IPS-11a (cell line): ENCODE results near the gene DOK4.
A peak's percentile ranks its signal among the peaks of the same experiment; 100 is the strongest.
"Not testable (repeated sequence)": the region's sequence is repeated elsewhere in the genome, so short reads cannot be mapped to it uniquely, and the experiment has no call there.

ENCODE experiments used
- H3K4me3 ChIP-seq: one replicate; pipeline ENCODE4 v1.5.1; 2013; ENCODE audit warnings: low read depth, low read length, control low read depth

Gene DOK4

DNA sequence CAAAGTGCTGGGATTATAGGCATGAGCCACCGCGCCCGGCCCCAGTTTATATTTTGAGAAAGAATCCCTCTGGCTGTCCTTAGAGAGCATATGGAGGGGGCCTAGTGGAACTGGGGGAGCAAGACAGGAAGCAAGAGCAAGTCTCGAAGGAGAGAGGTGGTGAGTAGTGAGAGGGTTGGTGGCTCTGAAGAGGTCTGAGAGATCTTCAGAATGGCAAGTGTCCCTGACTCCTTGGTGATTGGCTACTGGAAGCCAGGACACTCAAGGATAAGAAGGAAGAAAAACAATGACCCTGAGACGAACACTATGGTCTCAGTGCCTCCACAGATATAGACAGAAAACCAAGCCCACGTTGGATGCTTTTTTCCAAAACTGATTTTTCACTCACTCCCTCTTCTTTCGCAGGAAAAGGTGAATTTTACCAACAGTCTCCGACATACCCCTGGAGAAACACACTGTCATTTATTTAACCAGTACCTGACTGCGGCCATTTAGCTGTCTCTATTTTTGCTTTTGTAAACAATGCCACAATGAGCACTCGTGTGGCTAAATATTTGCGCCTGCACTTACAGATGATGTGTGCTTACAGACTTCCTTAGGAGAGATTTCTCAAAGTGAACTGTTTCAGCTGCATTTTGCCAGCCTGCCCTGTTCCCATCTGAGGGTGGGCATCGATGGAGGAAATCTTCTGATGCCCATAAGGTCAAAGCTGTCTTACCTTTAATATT lies 15.9 kb upstream of the DOK4 start:
- H3K4me3 ChIP-seq, result no peak overlapping the region

DNA sequence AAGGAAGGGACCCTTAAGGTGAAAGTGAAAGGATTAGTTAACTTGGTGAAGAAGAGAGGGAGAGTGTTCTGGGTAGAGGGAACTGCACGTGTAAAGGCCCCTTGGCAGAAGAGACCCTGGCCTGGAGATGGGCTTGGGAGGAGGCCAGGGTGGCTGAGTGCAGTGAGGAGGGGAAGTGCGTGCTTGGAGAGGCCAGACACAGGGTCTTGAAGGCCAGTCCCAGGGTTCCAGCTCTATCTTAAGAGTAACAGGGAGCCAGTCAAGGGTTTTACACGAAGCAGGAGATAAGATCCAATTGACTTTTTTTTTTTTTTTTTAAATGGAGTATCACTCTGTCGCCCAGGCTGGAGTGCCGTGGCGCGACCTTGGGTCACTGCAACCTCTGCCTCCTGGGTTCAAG lies 15.2 kb upstream of the DOK4 start:
- no peak overlapping the region for H3K4me3 ChIP-seq

DNA sequence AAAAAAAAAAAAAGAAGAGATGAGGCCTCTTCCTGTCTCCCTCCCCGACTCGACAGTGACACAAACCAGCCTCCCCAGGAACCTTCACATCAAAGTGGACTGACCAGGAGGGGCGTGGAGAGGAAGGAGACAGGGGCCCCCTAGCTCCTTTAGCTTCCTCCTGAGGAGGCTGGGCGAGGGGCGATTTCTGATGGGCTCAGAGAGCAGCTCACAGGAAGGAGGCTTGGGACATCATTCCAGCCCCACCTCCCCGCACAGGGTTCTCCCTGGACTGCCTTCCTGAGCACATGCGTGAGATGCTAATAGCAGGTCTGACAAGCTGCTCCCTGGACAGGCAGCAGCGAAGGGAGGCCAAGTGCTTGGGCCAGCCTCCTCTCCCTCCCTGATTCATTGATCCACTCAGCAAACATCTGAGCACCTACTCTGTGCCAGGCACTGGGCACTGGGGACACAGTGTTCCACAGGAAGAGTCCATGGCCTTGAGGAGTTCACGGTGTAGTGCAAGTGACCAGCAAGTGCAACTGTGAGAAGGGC lies 14.4 kb upstream of the DOK4 start:
- no peak overlapping the region for H3K4me3 ChIP-seq

DNA sequence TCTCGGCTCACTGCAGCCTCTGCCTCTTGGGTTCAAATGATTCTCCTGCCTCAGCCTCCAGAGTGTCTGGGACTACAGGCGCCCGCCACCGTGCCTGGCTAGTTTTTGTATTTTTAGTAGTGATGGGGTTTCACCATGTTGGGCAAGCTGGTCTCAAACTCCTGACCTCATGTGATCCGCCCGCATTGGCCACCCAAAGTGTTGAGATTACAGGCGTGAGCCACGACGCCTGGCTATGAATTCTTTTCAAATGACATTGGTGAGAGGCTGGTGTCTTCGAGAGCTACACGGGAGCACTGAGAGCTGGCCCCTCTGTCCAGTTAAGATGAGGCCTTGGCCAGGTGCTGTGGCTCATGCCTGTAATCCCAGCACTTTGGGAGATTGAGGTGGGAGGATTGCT lies 13.6 kb upstream of the DOK4 start:
- not testable (repeated sequence) for H3K4me3 ChIP-seq

DNA sequence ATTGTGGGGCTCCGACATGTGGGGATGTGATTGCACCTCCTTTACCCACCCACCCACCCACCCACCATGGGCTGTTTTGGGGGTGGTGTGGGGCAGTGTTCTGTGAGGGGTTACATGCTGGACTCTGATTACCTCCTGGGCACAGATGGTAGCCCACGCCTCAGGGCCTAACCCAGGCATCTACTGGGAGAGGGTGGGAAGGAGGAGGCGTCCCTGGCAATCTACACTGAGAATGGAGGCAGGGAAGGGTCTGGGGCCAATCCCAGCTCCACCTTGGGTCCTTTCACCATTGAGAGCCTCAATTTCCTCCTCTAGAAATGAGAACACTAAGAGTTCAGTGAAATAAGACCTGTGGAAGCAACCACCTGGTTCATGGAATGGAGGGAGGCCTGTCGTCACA lies 11.7 kb upstream of the DOK4 start:
- H3K4me3 ChIP-seq, result no peak overlapping the region

DNA sequence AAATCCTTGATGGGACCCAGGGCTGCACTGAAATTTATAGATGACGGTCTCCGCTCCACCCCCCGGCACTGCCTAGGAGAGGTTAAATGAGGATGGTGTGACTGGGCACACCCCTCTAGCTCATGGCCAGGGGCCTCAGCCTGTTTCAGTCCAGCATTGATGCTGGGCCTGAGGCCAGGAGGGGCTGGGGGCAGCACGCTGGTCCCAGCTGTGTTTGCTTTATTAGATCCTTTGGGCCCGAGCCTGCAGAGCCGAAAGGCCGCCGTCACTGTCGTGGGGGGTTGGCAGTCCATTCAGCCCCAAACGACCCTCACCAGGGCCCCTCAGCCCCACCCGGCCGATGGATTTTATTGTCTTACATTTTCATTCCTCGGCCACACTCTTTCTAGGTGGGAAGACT lies 10.8 kb upstream of the DOK4 start:
- no peak overlapping the region for H3K4me3 ChIP-seq

DNA sequence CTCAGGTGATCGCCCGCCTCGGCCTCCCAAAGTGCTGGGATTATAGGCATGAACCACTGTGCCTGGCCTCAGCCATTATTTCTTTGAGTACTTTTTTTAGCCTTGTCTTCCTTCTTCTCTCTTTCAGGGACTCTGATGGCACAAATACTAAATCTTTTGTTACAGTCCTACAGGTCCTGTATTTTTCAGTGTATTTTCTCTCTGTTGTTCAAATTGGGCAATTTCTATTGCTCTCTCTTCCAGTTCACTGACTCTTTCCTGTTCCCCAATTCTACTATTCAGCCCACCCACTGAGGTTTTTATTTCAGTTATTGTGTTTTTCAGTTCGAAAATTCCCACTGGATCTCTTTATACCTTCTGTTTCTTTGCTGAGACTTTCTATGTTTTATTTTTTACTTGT lies 7.5 kb upstream of the DOK4 start:
- H3K4me3 ChIP-seq, result no peak overlapping the region

DNA sequence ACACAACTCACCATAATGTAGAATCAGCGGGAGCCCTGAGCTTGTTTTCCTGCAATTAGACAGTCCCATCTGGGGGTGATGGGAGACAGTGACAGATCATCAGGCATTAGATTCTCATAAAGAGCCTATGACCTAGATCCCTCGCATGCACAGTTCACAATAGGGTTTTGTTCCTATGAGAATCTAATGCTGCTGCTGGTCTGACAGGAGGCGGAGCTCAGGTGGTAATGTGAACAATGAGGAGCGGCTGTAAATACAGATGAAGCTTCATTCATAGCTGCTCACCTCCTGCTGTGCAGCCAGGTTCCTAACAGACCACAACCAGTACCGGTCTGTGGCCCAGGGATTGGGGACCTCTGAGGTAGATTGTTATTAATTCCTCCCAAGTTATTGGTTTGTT lies 2.9 kb upstream of the DOK4 start:
- no peak overlapping the region for H3K4me3 ChIP-seq

DNA sequence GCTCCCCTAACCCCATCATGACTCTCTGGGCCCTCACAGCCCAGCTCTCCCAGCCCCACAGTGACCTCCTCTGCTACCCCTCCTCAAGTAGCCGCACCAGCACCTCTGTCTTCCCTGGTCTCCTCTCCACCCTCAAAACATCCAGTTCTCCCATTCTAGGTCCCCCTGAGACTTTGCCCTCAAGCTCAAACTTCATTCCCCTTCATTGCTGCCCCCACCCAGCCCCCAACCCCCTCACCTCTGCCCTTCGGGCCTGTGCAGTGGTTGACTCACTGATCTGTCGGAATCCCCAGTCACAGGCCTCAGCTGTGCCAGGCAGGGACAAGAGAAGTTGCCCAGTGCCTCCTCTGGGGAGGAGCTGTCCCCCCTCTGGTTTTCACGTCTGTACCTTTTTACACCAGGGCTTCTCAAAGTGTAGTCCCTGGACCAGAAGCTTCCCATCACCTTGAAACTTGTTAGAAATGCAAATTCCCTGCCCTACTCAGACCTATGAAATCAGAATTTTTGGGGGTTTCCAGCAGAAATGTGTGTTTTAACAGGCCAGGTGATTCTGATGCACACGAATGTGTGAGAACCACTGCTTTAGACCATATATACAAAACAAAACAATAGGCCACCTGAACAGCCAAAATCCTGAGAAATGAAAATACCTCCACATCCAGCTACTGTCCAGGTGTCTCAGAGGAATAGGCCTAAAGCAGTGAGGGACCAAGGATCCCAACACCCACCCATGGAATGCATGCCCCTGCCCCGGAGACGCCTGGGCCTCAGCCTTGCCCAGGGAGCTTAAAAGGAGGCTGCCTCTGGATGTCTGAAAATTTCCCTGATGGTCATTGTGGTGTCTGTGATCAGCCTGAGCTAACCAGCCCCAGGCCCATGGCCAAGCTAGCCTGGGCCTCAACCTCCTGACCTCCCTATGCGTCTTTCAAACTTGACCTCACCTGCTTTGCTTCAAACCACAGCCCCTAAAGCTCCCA lies 853 bp upstream of the DOK4 start:
- H3K4me3 ChIP-seq, result no peak overlapping the region

DNA sequence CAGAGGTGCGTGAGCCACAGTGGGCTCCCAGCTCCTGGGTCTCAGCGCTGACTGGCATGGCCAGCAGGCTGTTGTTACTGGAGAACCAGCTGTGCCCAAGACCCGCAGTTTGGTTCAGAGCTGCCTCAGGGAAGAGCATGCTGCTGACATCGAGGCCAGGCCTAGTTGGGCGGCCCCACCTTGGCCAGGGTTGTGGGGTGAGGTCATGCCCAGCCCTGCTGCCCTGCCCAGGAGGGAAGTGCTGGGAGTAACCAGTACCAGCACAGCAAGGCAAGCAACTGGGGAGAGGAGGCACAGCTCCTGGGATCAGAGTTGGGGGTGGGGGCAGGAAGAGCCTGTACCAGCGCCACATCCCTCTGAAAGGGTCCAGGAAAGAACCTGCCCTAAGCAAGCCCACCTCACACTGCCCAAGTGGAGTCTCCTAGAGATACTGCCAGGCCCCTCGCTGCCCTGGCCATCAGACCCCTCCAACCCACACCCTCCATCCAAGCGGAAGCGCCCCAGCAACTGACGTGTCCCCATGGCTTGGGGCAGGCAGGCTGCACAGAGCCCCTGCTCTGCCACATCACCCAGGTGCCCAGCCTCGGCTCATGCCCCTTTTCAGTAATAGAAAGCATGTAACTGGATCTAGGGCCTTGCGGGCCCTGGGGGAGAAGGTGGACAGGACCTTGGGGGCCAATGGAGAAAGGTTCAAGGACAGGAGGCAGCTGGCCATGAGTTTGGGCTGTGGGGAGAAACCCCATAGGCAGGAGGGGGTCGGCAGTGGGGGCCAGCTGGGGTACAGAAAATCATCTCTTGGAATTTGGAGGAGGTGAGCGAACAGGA lies 990 bp downstream of the DOK4 start:
- peak overlapping the region; percentile 62 for H3K4me3 ChIP-seq

DNA sequence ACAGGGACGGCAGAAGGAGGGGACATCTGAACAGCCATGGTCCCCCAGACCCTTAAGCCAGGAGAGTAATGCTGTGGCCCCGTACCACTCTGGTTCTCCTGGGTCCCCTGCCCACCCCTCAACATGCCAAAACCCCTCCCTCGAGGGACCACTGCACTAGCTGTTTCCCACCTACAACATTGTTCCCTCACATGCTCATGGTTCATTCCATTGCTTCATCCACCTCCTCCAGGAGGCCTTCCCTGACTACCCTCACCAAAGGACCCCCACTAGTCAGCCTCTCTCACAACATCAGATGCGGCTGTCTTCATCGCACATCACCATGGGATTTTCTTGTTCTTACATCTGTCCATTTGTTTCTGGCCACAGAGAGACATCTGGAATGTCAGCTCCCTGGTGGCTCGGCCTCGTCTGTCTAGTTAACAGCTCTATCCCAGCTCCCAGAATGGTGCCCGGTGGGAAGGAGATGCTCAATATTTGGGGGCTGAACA lies 1.7 kb downstream of the DOK4 start:
- H3K4me3 ChIP-seq, result no peak overlapping the region

DNA sequence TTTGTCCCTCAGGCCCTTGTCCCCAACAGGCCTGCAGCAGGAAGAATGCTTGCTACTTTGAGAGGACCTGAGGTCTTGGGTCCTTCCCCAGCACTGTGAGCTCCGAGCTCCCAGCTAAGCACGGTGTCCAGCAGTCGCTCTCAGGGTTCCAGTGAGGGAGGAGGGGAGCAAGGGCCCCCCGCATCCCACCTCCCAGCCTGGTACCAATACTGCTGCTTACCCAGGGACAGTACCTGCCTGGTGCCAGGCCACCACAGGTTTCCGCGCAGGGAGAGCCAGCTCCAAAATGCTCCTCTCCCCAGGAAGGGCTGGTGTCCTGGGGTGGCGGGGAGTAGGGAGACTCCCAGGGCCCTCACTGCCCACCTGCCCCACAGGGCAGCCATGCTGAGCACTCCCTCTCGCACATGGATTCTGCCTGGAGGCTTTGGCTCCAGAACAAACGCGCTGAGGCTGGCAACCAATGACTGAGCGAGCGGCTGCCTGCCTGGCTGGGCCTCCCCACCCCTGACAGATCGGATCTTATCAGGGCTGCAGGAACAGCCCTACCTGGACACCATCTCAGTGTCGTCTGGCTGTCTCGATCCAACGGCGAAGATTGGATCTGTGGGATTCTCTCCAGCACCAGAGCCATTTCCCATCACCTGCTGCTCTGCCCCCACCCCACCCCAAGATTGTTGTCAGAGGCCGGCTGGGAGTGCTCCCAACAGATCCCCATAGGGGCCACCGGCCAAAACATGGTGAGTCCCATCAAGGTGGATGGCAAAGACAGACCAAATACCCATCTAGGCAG lies 2.4 kb downstream of the DOK4 start:
- H3K4me3 ChIP-seq, result no peak overlapping the region

DNA sequence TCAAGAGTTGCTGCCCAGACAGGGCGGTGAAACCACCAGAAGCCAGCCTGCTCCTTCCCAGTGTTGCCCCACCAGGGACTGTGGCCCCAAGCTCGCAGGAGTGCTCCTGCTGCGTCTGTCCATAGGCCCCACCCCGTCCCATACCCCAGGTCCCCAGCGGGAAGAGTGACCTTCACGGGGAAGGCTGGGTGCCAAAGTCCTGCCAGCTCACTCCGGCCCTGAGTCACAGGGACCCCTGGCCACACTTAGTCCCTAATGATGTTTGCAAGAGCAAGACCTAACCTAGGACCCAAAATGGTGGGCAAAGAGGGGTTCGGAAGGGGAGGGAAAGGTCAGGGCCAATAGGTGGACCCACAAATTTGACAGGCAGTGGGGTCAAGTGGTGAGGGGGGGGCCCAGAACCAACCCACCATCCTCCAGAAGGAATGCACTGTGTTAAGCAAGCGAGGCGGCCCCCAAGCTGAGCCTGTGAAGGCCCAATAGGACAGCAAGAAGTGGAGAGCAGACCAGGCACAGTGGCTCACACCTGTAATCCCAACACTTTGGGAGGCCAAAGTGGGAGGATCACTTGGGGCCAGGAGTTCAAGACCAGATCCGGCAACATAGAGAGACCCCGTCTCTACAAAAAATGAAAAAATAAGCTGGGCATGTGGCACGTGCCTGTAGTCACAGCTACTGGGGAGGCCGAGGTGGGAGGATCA lies 3.3 kb downstream of the DOK4 start:
- H3K4me3 ChIP-seq, result no peak overlapping the region

DNA sequence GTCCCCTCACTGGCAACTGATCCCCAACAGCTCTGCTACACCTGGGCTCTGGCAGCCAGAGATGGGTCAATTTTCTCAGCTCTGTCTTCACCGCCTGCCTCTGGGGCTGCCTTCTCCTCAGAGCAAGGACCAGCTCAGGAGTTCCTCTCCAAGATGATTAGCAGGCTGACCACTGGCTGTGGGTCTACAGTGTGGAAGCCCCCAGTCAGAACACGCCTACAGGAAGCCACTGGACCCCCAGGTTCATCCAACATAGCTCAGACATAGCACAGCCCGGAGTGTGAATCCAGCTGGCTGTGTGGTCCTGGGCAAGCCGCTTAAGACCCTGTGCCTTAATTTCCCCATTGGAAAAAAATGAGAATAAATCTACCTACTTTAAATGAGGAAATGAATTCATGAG lies 4.9 kb downstream of the DOK4 start:
- no peak overlapping the region for H3K4me3 ChIP-seq

DNA sequence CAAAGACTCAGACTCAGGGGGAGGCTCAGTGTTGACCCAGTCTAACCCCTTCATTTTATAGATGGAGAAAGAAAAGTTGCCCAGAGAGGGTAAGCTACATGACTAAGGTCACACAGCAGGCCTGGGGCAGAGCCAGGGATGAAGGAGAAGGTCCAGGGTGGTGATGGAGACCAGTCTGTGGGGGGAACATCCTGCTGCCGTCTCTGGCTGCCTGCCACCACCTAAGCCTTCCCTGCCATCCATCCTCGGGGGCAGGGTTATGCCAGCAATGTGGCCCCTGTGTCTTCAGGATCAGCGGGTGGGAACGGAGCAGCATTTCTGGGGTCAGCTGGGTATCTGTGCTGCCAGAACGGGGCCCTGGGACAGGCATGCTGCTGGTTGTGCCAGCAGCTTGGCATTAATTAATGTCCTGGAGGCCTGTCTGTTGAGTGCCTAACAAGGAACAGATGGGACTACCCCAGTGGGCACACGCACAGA lies 5.5 kb downstream of the DOK4 start:
- no peak overlapping the region for H3K4me3 ChIP-seq

DNA sequence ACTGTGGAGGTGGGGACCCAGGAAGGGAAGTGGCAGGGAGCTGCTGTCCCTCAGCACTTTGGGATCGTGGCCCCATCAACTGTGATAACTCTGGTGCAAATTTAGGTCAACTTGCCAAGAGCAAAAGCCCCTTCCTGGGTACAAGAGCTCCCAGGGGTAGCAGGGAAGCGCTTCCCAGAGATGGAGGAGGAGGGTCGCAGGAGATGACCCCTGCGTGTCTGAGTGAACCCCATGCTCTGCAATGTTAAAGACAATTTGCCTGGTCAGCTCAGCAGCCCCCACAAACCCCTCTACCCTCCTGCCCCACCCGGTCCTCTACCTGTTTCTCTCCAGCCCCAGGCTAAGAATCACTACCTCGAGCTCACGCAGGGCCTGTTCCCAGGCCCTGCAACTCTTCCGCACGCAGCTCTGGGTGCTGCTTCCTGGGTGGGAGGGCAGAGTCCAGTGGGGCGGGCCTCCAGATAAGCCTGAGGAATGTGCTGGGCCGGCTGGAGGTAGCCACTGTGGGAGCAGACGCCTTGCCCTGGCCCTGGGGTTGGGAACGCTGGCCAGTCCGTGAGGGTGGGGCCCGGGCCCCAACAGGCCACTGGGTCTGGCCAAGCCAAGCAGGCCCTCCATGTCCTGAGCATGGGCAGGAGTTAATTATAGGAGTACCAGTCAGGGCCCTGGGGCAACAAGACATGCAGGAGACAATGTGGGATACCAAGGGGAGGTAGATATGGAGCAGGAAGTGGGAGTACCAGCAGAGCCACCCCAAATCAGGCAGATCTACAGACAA lies 6.1 kb downstream of the DOK4 start:
- peak overlapping the region; percentile 39 for H3K4me3 ChIP-seq

DNA sequence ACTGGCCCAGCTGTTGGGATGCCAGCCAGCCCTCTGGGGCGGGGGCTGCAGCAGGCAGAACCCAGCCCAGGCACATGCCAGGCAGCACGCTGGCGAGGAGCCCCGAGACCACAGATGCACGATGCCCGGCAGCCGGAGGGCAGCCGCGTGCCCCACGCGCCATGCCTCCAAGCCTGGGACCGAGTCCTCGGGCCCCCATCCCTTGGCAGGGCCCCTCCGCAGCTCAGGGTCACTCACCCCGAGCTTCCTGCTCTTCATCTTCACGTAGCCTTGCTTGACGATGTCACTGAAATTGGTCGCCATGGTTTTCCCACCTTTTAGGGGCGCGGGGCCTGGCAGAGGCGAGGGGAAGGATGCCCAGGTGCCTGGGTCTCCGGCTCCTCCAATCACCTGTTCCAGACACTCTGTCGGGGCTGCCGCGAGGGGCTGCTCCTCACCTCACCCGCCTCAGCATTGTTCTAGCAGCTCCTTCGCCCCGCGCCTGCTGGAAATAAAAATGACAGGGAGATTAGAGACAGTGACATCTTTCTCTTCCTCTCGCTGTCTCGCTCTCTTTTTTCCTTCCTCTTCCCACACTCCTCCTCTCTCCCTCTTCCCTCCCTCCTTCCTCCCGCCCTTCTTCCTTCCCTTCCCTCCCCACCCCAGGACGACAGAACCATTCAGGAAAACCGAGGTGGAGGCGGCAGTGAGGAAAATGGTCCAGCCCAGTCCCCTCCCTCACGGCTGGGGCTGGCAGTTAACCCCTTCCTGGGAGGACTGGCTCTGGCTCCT lies 6.9 kb downstream of the DOK4 start:
- peak overlapping the region; percentile 39 for H3K4me3 ChIP-seq
